Mononuclear cell (primary cell): ENCODE data around the gene PTPRS. TPM values are rescaled to one million over a fixed set of nuclear protein-coding genes. Genes with fewer than 3 reads are reported as not detected.

Source experiments
- H3K27me3 ChIP-seq: 2 replicates; pipeline ENCODE4 v1.6.0; 2011; ENCODE audit warnings: low read length, control low read depth; ENCODE audit not compliant: insufficient read depth
- H3K4me1 ChIP-seq: 2 replicates; pipeline ENCODE4 v1.5.1; 2011; ENCODE audit warnings: mild to moderate bottlenecking, low read length, control low read depth; ENCODE audit not compliant: insufficient read depth
- H3K4me3 ChIP-seq: 2 replicates; pipeline ENCODE4 v1.5.1; 2011; ENCODE audit warnings: mild to moderate bottlenecking, low read length, moderate library complexity
- H3K9me3 ChIP-seq: 2 replicates; pipeline ENCODE4 v1.5.1; 2011; ENCODE audit warnings: low read depth, mild to moderate bottlenecking, control low read depth, low read length
- total RNA-seq: library from RNA; depleted of rRNA; stranded (reverse); fragments of >200 nt; gene quantifications from one replicate; pipeline ENCODE4 v1.2.3, GENCODE V29; 2012

Gene PTPRS
- total RNA-seq, 1 donor, result 5.9 TPM

- H3K9me3 ChIP-seq, result no peaks in the 10 kb centered on the region
- no peaks in the 10 kb centered on the region for H3K27me3 ChIP-seq
- no peak overlapping the region for H3K4me3 ChIP-seq
- no peaks in the 10 kb centered on the region for H3K4me1 ChIP-seq
Measured at GRCh38 chr19:5360003-5360780, 19.6 kb upstream of the PTPRS start.

GRCh38 chr19:5358173-5358800 is 17.7 kb upstream of the PTPRS start:
- Histone ChIP-seq H3K4me3 (no peak overlapping the region), H3K9me3 (no peaks in the 10 kb centered on the region), H3K27me3 (no peaks in the 10 kb centered on the region), H3K4me1 (no peaks in the 10 kb centered on the region)

DNA sequence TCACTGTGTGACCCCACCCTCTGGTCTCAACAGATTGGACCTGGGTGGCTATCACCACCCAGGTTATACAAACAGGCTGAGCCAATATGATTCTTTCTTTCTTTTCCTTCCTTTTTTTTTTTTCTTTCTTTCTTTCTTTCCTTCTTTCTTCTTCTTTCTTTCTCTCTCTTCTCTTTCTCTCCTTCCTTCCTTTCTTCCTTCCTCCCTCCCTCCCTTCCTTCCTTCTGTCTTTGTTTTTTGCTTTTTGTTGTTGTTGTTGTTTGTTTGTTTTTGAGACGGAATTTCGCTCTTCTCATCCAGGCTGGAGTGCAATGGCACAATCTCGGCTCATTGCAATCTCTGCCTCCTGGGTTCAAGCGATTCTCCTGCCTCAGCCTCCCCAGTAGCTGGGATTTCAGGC is 17.0 kb upstream of the PTPRS start:
- H3K27me3 ChIP-seq, result no peaks in the 10 kb centered on the region
- no peaks in the 10 kb centered on the region for H3K4me1 ChIP-seq
- H3K9me3 ChIP-seq, result no peaks in the 10 kb centered on the region
- H3K4me3 ChIP-seq, result no peak overlapping the region

DNA sequence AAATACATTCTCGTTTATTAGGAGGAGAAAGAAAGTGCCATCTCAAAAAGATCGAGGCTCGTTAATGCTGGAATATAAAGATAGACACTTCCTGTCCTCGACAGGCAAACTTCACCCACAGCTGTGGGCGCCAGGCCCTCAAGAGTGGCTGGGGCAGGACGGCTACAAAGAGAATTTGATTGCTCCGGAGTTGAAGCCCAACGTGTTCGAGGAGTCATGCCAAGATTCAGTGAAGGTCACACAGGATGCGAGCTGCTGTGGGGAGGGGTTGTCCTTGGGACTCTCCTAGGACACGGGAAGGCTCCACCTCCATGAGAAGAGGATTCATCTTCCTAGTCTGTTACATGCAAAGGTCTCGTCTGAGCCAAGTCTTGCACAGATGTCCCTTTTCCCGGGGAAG is 16.3 kb upstream of the PTPRS start:
- Histone ChIP-seq H3K4me3 (no peak overlapping the region), H3K4me1 (no peaks in the 10 kb centered on the region), H3K27me3 (no peaks in the 10 kb centered on the region), H3K9me3 (no peaks in the 10 kb centered on the region)

- no peaks in the 10 kb centered on the region for H3K4me1 ChIP-seq
- no peaks in the 10 kb centered on the region for H3K27me3 ChIP-seq
- H3K4me3 ChIP-seq, result no peak overlapping the region
- no peaks in the 10 kb centered on the region for H3K9me3 ChIP-seq
Measured at GRCh38 chr19:5356428-5356827, 15.8 kb upstream of the PTPRS start.

GRCh38 chr19:5355693-5356092 is 15.1 kb upstream of the PTPRS start:
- H3K9me3 ChIP-seq, result no peaks in the 10 kb centered on the region
- H3K4me1 ChIP-seq, result no peaks in the 10 kb centered on the region
- H3K27me3 ChIP-seq, result no peaks in the 10 kb centered on the region
- H3K4me3 ChIP-seq, result no peak overlapping the region

- Histone ChIP-seq H3K4me1 (no peaks in the 10 kb centered on the region), H3K9me3 (no peaks in the 10 kb centered on the region), H3K4me3 (no peak overlapping the region), H3K27me3 (no peaks in the 10 kb centered on the region)
Measured at GRCh38 chr19:5355076-5355475, 14.5 kb upstream of the PTPRS start.

DNA sequence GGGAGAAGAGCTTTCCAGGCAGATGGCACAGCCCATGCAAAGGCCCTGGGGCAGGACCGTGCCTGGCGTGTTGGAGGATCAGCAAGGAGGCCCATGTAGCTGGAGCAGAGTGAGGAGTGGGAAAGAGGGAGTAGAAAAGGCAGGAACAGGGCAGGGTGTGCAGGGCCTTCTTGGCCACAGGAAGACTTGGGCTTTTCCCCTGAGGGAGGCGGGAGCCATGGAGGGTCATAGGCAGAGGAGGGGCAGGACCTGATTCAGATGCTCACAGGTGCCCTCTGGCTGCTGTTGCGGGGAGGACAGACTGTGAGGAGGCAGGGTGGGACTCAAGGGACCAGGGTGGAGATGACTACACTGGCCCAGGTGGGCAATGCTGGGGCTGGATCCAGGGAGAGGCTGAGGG is 13.8 kb upstream of the PTPRS start:
- H3K4me1 ChIP-seq, result no peaks in the 10 kb centered on the region
- H3K4me3 ChIP-seq, result no peak overlapping the region
- H3K9me3 ChIP-seq, result no peaks in the 10 kb centered on the region
- no peaks in the 10 kb centered on the region for H3K27me3 ChIP-seq

- Histone ChIP-seq H3K4me3 (no peak overlapping the region), H3K4me1 (no peaks in the 10 kb centered on the region), H3K9me3 (no peaks in the 10 kb centered on the region), H3K27me3 (no peaks in the 10 kb centered on the region)
Measured at GRCh38 chr19:5352229-5352763, 11.7 kb upstream of the PTPRS start.

GRCh38 chr19:5351731-5352228 is 11.2 kb upstream of the PTPRS start:
- Histone ChIP-seq H3K4me1 (no peaks in the 10 kb centered on the region), H3K9me3 (no peaks in the 10 kb centered on the region), H3K4me3 (no peak overlapping the region), H3K27me3 (no peaks in the 10 kb centered on the region)

DNA sequence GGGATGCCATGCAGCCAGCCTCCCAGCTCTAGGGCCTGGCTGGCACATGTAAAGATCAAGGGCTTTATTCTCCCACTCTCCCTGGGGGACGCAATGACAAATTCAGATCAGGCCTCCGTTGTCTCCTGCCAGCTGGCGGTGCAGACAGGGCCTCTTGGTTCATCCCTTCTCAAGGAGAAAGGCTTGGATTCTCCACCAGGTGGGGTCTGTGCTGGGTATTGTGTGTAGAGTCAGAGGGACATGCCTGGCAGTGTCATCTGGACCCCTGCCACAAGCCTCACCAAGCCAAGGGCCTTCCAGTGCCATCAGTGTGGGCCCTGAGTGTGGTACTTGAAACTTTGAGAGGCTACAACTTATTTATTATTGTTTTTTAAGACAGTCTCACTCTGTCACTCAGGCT is 8.4 kb upstream of the PTPRS start:
- Histone ChIP-seq H3K27me3 (no peaks in the 10 kb centered on the region), H3K4me3 (no peak overlapping the region), H3K9me3 (no peaks in the 10 kb centered on the region), H3K4me1 (no peaks in the 10 kb centered on the region)

- Histone ChIP-seq H3K9me3 (no peaks in the 10 kb centered on the region), H3K4me3 (no peak overlapping the region), H3K27me3 (peaks cover 5% of the 10 kb centered on the region), H3K4me1 (no peaks in the 10 kb centered on the region)
Measured at GRCh38 chr19:5345895-5346386, 5.3 kb upstream of the PTPRS start.

- Histone ChIP-seq H3K27me3 (peaks cover 11% of the 10 kb centered on the region), H3K4me3 (no peak overlapping the region), H3K9me3 (no peaks in the 10 kb centered on the region), H3K4me1 (peaks cover 6% of the 10 kb centered on the region)
Measured at GRCh38 chr19:5343848-5344247, 3.2 kb upstream of the PTPRS start.

DNA sequence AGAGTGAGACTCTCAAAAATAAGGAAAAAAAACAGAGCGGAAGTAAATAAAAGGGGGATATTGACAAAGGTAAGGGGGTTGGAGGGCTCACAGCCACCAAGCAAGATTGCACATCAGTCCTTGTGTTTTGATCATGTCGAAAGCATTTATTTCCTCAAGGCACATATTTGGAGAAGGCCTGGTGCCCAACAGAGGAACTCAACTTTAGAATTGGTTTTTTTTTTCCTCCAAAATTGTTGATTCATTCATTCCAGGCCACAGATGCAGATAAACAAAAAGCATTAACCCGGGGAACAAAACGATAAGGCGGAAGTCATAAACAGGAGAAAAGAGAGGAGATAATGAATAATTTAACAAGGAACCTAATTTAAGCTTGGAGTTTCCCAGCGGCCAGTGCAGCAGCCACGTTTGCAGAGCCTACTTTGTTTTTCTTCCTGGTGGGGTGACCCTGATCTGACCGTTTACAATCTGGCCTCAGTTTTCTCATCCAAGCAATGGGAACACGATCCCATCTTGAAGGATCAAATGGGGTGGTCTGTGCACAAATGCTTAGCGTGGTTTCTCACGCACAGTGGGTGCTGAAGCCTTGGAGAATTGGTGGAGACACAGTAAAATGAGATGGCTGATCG is 2.1 kb upstream of the PTPRS start:
- Histone ChIP-seq H3K27me3 (peaks cover 15% of the 10 kb centered on the region), H3K9me3 (no peaks in the 10 kb centered on the region), H3K4me1 (peaks cover 7% of the 10 kb centered on the region)

DNA sequence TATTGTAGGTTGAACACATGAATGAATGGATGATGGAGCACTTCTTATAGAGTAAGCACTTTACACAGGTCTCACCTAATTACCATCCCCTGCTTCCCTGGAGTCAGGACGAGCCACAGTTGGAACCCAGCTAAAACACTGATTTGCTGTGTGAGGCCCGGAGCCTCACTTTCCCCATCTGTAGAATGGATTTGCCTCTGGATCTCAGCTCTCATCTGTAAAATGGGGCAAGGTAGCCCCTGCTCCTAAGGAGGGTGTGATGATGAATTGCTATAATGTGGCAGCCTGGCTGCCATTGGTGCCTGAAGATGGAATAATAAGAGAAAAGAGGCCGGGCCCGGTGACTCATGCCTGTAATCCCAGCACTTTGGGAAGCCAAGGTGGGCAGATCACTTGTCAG is 1.4 kb upstream of the PTPRS start:
- H3K9me3 ChIP-seq, result no peaks in the 10 kb centered on the region
- H3K4me1 ChIP-seq, result peaks cover 7% of the 10 kb centered on the region
- no peak overlapping the region for H3K4me3 ChIP-seq
- H3K27me3 ChIP-seq, result peaks cover 22% of the 10 kb centered on the region

More for the DNA sequence above, 2.1 kb upstream of the PTPRS start:
- H3K4me3 ChIP-seq, result no peak overlapping the region
